ENCODE data around the gene IL6. TPM values are rescaled to one million over a fixed set of nuclear protein-coding genes. Genes with fewer than 3 reads are reported as not detected.
A peak's percentile ranks its signal among the peaks of the same experiment; 100 is the strongest.

Gene IL6
- total RNA-seq, 1 experiment from 2014 or later = 22.0 TPM

GRCh38 chr7:22726345-22726906 is 574 bp upstream of the IL6 start:
- Mint-ChIP-seq H3K4me1 (ENCODE audit: insufficient read depth, unreplicated experiment) (peaks cover 43% of the 10 kb centered on the region), H3K27ac (ENCODE audit: low read depth, unreplicated experiment) (peak overlapping the region; percentile 71), H3K27me3 (ENCODE audit: insufficient read depth, unreplicated experiment) (no peaks in the 10 kb centered on the region), H3K9me3 (ENCODE audit: unreplicated experiment) (no peaks in the 10 kb centered on the region), H3K36me3 (ENCODE audit: insufficient read depth, unreplicated experiment) (peaks cover 5% of the 10 kb centered on the region), H3K4me3 (ENCODE audit: unreplicated experiment) (peak overlapping the region; percentile 72)
- TF ChIP-seq, protein P1, sequence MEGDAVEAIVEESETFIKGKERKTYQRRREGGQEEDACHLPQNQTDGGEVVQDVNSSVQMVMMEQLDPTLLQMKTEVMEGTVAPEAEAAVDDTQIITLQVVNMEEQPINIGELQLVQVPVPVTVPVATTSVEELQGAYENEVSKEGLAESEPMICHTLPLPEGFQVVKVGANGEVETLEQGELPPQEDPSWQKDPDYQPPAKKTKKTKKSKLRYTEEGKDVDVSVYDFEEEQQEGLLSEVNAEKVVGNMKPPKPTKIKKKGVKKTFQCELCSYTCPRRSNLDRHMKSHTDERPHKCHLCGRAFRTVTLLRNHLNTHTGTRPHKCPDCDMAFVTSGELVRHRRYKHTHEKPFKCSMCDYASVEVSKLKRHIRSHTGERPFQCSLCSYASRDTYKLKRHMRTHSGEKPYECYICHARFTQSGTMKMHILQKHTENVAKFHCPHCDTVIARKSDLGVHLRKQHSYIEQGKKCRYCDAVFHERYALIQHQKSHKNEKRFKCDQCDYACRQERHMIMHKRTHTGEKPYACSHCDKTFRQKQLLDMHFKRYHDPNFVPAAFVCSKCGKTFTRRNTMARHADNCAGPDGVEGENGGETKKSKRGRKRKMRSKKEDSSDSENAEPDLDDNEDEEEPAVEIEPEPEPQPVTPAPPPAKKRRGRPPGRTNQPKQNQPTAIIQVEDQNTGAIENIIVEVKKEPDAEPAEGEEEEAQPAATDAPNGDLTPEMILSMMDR (IDR thresholded peaks at IDR 0.05; ENCODE audit: unreplicated experiment) = peak; percentile 63
- intact Hi-C loops (cut with micrococcal nuclease) = loop anchor here (1.0 to 5.0 kb wide), 5 partner anchors 56 to 166 kb away; no protein-coding TSS in a partner anchor
- POLR2A ChIA-PET = interaction anchor here (0.6 to 4.7 kb wide), 11 partner anchors 8 to 774 kb away, joined by 3 to 52 read pairs (median 4); no protein-coding TSS in a partner anchor
- DNase-seq (ENCODE audit: unreplicated experiment) = peak; percentile 86
- TSS peak; percentile 84 for BruUV-seq (replicated peaks)
- CTCF ChIA-PET = interaction anchor here (0.6 to 16.9 kb wide), 33 partner anchors 8 to 715 kb away, joined by 3 to 544 read pairs (median 3); no protein-coding TSS in a partner anchor

- H3K27me3 Mint-ChIP-seq (ENCODE audit: insufficient read depth, unreplicated experiment) = no peaks in the 10 kb centered on the region
- H3K36me3 Mint-ChIP-seq (ENCODE audit: insufficient read depth, unreplicated experiment) = peaks cover 5% of the 10 kb centered on the region
- ChIA-PET CTCF (interaction anchor here (0.6 to 16.9 kb wide), 21 partner anchors 10 to 1396 kb away, joined by 3 to 544 read pairs (median 5); no protein-coding TSS in a partner anchor), POLR2A (interaction anchor here (0.9 to 4.7 kb wide), 6 partner anchors 9 to 379 kb away, joined by 3 to 52 read pairs (median 6); no protein-coding TSS in a partner anchor)
- H3K4me1 Mint-ChIP-seq (ENCODE audit: insufficient read depth, unreplicated experiment) = peaks cover 45% of the 10 kb centered on the region
- H3K27ac Mint-ChIP-seq (ENCODE audit: low read depth, unreplicated experiment) = peak overlapping the region; percentile 63
- H3K4me3 Mint-ChIP-seq (ENCODE audit: unreplicated experiment) = peak overlapping the region; percentile 72
- DNase-seq (ENCODE audit: unreplicated experiment) = no peak
- intact Hi-C loops (cut with micrococcal nuclease) = loop anchor here (2.0 to 5.0 kb wide), 2 partner anchors 55 to 61 kb away; no protein-coding TSS in a partner anchor
- TF ChIP-seq, protein P1 (IDR thresholded peaks at IDR 0.05; ENCODE audit: unreplicated experiment) = no peak
- H3K9me3 Mint-ChIP-seq (ENCODE audit: unreplicated experiment) = no peaks in the 10 kb centered on the region
- no TSS peak for BruUV-seq (replicated peaks)
Observed at GRCh38 chr7:22727714-22728035, 675 bp downstream of the IL6 start.

DNA sequence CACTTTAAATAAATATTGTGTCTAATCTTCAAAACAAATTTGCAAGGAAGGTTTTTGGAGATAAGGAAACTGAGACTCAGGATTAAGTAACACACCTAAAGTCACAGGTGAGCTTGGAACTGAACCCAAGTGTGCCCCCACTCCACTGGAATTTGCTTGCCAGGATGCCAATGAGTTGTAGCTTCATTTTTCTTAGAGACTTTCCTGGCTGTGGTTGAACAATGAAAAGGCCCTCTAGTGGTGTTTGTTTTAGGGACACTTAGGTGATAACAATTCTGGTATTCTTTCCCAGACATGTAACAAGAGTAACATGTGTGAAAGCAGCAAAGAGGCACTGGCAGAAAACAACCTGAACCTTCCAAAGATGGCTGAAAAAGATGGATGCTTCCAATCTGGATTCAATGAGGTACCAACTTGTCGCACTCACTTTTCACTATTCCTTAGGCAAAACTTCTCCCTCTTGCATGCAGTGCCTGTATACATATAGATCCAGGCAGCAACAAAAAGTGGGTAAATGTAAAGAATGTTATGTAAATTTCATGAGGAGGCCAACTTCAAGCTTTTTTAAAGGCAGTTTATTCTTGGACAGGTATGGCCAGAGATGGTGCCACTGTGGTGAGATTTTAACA is 1.5 kb downstream of the IL6 start:
- intact Hi-C loops (cut with micrococcal nuclease) = loop anchor here (5.0 kb wide), 1 partner anchor 54 kb away; no protein-coding TSS in a partner anchor
- Mint-ChIP-seq H3K27ac (ENCODE audit: low read depth, unreplicated experiment) (no peak overlapping the region), H3K9me3 (ENCODE audit: unreplicated experiment) (no peaks in the 10 kb centered on the region), H3K36me3 (ENCODE audit: insufficient read depth, unreplicated experiment) (peaks cover 5% of the 10 kb centered on the region), H3K4me3 (ENCODE audit: unreplicated experiment) (no peak overlapping the region), H3K4me1 (ENCODE audit: insufficient read depth, unreplicated experiment) (peaks cover 37% of the 10 kb centered on the region), H3K27me3 (ENCODE audit: insufficient read depth, unreplicated experiment) (no peaks in the 10 kb centered on the region)
- no TSS peak for BruUV-seq (replicated peaks)
- ChIA-PET POLR2A (interaction anchor here (0.7 to 4.7 kb wide), 6 partner anchors 10 to 378 kb away, joined by 3 to 52 read pairs (median 4); no protein-coding TSS in a partner anchor), CTCF (interaction anchor here (0.5 to 16.9 kb wide), 20 partner anchors 9 to 371 kb away, joined by 3 to 544 read pairs (median 4); no protein-coding TSS in a partner anchor)
- TF ChIP-seq, protein P1 (IDR thresholded peaks at IDR 0.05; ENCODE audit: unreplicated experiment) = peak; percentile 41
- peak; percentile 66 for DNase-seq (ENCODE audit: unreplicated experiment)

Data from MCF 10A (cell line).